Tibial artery (tissue), 4 donors: ENCODE results near the gene HOXA10.
A peak's percentile ranks its signal among the peaks of the same experiment; 100 is the strongest.

Experiments used
- DNase-seq, 2 donors: peaks; one replicate each; pipeline ENCODE4 v3.0.0-alpha.2; 2019
- H3K27ac ChIP-seq, 2 donors: fragments of 200-600 bp; sonication (generic) in 1 of 2; 1 replicate in 1 of 2; 2 replicates in 1 of 2; pipeline ENCODE4 v1.5.1; 2018 to 2019; ENCODE audit warnings: mild to moderate bottlenecking in 1 of 2
- H3K27me3 ChIP-seq, 2 donors: fragments of 200-600 bp; sonication (generic) in 1 of 2; one replicate each; pipeline versions ENCODE4 v1.5.1 to v1.6.0; 2016 to 2019
- H3K36me3 ChIP-seq, 3 donors: fragments of 200-600 bp; sonication (generic) in 2 of 3; one replicate each; pipeline ENCODE4 v1.5.1; 2016 to 2019; ENCODE audit warnings: mild to moderate bottlenecking in 2 of 3
- H3K4me1 ChIP-seq, 4 donors: fragments of 200-600 bp; sonication (generic) in 2 of 4; 1 replicate in 3 of 4; 2 replicates in 1 of 4; pipeline ENCODE4 v1.5.1; 2016 to 2019
- H3K4me3 ChIP-seq, 2 donors: fragments of 200-600 bp; sonication (generic) in 1 of 2; 1 replicate in 1 of 2; 2 replicates in 1 of 2; pipeline ENCODE4 v1.5.1; 2018 to 2019; ENCODE audit warnings: mild to moderate bottlenecking in 2 of 2
- H3K9me3 ChIP-seq, 3 donors: fragments of 200-600 bp; sonication (generic) in 1 of 3; one replicate each; pipeline ENCODE4 v1.5.1; 2016 to 2019
- CTCF ChIP-seq, 2 experiments: fragments of 200-600 bp in 1 of 2; fragments of 450-650 bp in 1 of 2; IDR thresholded peaks; one replicate each; pipeline ENCODE4 v1.5.1; 2017 to 2019; ENCODE audit warnings: antibody characterized with exemption in 2 of 2, mild to moderate bottlenecking in 1 of 2, moderate library complexity in 1 of 2
- intact Hi-C: fragments of 100-400 bp; cut with DNase I; formaldehyde crosslinking; loops from one replicate; pipeline ENCODE4 v1.15.0; 2023; ENCODE audit warnings: low total_unique reads

HOXA10 gene

GRCh38 chr7:27133409-27134231 is 40.5 kb downstream of the HOXA10 start:
- intact Hi-C loops: no loop called here
- H3K27me3 ChIP-seq: no peaks in the 10 kb centered on the region
- peak overlapping the region; percentile 34 to 44 for H3K27ac ChIP-seq
- no peak overlapping the region for H3K4me3 ChIP-seq
- DNase-seq: no peak
- no peaks in the 10 kb centered on the region for H3K9me3 ChIP-seq
- H3K36me3 ChIP-seq: no peaks in the 10 kb centered on the region
- H3K4me1 ChIP-seq: peaks cover 0 to 49% (median 30%) of the 10 kb centered on the region in 4 donors
- no peak for TF ChIP-seq CTCF (IDR thresholded peaks at IDR 0.05)

- Histone ChIP-seq H3K4me3 (no peak overlapping the region), H3K27ac (no peak overlapping the region), H3K36me3 (no peaks in the 10 kb centered on the region), H3K9me3 (no peaks in the 10 kb centered on the region), H3K4me1 (peaks cover 0 to 45% (median 27%) of the 10 kb centered on the region in 4 donors), H3K27me3 (no peaks in the 10 kb centered on the region)
- intact Hi-C loops: no loop called here
- TF ChIP-seq CTCF (IDR thresholded peaks at IDR 0.05): no peak
- no peak for DNase-seq
These were observed 41.1 kb downstream of the HOXA10 start for GRCh38 chr7:27132978-27133377.

DNA sequence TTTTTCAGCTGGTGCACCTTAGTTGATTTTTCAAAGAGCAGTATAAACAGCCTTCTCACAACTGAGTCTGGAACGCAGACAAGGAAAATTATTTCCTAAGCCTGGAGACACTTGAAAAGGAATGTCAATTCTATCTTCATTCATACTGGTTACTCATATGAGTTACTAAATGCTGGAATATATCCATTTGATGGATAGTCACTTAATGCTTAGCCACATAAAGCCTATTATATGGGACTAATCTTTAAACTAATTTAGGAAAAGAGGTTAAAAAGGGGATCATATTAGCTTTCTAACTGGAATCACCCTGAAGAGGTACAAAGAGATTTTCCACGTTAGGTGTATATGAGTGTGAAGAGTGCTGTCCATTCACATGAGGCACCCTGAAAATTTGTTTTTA is 41.9 kb downstream of the HOXA10 start:
- no peak for TF ChIP-seq CTCF (IDR thresholded peaks at IDR 0.05)
- no peaks in the 10 kb centered on the region for H3K27me3 ChIP-seq
- H3K4me1 ChIP-seq: peaks cover 0 to 42% (median 25%) of the 10 kb centered on the region in 4 donors
- H3K27ac ChIP-seq: no peak overlapping the region
- intact Hi-C loops: no loop called here
- H3K4me3 ChIP-seq: no peak overlapping the region
- H3K9me3 ChIP-seq: no peaks in the 10 kb centered on the region
- H3K36me3 ChIP-seq: no peaks in the 10 kb centered on the region
- DNase-seq: no peak

DNA sequence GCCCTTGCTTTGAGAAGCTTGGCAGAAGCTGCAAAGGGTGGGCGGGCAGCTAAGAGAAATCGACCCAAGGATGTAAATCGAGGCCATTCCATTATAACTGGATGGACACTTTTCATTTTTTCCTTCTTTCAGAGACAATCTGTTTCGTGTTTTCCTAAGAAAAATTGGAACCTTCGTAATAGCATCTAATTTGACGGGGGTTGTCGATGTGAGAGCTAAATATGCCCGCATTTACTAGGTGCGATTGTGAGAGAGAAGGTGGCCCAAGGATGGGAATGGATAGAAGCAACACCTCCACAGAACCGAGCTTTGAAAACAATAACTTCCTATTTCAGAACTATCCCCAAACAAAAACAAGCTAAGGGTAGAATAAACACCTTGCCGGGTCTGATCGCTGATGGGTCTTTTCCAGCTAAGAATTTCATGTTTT is 42.7 kb downstream of the HOXA10 start:
- Histone ChIP-seq H3K4me1 (peaks cover 0 to 35% (median 19%) of the 10 kb centered on the region in 4 donors), H3K9me3 (no peaks in the 10 kb centered on the region), H3K27ac (peak overlapping the region; percentile 80 to 82), H3K27me3 (no peaks in the 10 kb centered on the region), H3K36me3 (no peaks in the 10 kb centered on the region), H3K4me3 (peak overlapping the region; percentile 67 to 75)
- no peak for DNase-seq
- intact Hi-C loops: no loop called here
- no peak for TF ChIP-seq CTCF (IDR thresholded peaks at IDR 0.05)

GRCh38 chr7:27130540-27131389 is 43.4 kb downstream of the HOXA10 start, which contains the start of gene HOXA4:
HOXA4 (minus strand) TSS chr7:27130757; CDS start chr7:27130733, 24 bp downstream.
- Histone ChIP-seq H3K4me3 (peak within 1 kb of the TSS; percentile 67 to 75), H3K27ac (peak within 1 kb of the TSS; percentile 80 to 82), H3K36me3 (no peaks in the 10 kb centered on the region), H3K4me1 (peaks cover 0 to 30% (median 17%) of the 10 kb centered on the region in 4 donors), H3K27me3 (no peaks in the 10 kb centered on the region), H3K9me3 (no peaks in the 10 kb centered on the region)
- intact Hi-C loops: no loop called here
- TF ChIP-seq CTCF (IDR thresholded peaks at IDR 0.05): no peak
- peak; percentile 92 to 97 for DNase-seq
